ENCODE measurements around the gene STAC3. TPM values are rescaled to one million over a fixed set of nuclear protein-coding genes. Genes with fewer than 3 reads are reported as not detected.

STAC3 gene
- total and polyA plus RNA-seq, 2 of the 13 experiments (the other 11 are each of a cell fraction or from before 2014, with no cell fraction given): 0.18 to 0.22 TPM

DNA sequence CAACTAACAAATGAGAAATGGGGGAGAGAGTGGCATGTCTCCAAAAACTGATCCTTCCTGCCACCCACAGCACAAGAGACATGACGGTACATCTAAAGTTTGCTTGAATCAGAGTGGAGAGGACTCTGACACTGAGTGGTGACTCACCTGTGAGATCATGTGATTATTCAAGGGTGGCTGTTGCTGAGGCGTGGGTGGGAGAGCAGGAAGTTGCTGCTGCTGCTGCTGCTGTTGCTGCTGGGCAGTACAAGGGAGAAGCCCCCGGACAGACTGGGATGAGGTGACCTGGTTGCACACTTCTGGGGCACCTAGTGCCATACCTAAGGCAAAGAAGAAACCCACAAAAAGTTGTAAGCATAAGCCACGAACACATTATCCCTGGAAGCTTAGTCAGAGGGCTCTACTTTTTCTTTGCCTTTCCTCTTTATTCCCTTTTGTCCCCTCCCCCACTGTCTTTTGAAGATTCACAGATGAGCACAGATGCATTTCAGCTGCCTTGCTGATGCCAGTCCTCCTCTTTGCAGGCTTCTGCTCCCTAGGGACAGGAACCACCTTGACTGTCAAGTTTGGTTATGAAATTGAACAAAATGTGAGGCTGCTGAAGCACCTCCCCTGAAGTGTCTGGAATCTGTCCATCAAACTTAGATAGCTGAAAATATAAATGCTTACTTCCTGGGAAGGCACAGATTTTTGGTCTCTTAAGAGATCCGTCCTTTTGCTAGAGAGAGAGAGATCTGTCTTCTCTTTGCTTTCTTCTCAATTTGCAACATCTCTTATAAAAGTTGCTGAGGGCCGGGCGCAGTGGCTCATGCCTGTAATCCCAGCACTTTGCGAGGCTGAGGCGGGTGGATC, 29.4 kb upstream of the STAC3 start (continued):
- TF ChIP-seq, protein P1, sequence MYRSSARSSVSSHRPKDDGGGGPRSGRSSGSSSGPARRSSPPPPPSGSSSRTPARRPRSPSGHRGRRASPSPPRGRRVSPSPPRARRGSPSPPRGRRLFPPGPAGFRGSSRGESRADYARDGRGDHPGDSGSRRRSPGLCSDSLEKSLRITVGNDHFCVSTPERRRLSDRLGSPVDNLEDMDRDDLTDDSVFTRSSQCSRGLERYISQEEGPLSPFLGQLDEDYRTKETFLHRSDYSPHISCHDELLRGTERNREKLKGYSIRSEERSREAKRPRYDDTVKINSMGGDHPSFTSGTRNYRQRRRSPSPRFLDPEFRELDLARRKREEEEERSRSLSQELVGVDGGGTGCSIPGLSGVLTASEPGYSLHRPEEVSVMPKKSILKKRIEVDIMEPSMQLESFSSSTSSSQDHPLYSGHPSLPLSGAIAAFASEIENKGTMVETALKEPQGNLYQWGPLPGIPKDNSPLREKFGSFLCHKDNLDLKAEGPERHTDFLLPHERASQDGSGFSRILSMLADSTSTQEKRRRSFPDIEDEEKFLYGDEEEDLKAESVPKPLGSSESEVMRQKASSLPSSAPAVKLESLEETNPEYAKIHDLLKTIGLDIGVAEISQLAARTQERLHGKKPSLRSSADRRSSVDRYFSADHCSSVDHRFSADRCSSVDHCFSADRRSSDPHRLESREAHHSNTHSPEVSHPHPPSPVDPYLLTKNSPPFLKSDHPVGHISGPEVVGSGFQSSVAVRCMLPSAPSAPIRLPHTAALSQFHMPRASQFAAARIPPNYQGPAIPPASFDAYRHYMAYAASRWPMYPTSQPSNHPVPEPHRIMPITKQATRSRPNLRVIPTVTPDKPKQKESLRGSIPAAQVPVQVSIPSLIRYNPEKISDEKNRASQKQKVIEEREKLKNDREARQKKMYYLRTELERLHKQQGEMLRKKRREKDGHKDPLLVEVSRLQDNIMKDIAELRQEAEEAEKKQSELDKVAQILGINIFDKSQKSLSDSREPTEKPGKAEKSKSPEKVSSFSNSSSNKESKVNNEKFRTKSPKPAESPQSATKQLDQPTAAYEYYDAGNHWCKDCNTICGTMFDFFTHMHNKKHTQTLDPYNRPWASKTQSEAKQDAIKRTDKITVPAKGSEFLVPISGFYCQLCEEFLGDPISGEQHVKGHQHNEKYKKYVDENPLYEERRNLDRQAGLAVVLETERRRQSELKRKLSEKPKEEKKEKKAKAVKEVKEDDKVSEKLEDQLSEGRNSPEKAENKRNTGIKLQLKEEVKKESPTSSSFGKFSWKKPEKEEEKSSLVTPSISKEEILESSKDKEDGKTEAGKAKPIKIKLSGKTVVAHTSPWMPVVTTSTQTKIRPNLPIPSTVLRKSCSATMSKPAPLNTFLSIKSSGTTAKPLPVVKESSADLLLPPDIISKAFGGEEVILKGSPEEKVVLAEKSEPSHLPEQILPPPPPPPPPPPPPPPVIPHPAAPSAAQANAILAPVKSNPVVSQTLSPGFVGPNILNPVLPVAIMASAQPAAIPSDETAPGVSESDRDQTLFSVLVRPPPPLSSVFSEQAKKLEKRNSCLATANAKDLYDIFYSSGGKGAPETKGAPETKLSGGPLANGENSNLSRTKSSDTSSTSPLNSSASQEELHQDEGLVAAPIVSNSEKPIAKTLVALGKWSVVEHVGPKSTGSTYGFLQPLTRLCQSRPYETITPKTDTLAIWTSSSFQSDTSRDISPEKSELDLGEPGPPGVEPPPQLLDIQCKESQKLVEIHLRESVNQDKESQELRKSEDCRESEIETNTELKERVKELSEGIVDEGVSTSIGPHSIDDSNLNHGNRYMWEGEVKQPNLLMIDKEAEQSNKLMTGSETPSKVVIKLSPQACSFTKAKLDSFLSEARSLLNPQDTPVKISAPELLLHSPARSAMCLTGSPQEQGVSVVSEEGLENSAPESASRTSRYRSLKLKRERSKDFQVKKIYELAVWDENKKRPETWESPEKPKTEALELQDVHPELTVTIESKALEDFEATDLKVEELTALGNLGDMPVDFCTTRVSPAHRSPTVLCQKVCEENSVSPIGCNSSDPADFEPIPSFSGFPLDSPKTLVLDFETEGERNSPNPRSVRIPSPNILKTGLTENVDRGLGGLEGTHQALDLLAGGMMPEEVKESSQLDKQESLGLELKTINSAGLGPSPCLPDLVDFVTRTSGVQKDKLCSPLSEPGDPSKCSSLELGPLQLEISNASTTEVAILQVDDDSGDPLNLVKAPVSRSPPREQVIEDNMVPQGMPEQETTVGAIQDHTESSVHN (CRISPR knock-in tag; IDR thresholded peaks at IDR 0.05): no peak
- TF ChIP-seq NR1H2 (CRISPR knock-in tag; IDR thresholded peaks at IDR 0.05; ENCODE audit: borderline replicate concordance, low read depth) (no peak), KDM2A (CRISPR knock-in tag; IDR thresholded peaks at IDR 0.05; ENCODE audit: borderline replicate concordance, low read depth) (no peak), ZNF597 (CRISPR knock-in tag; IDR thresholded peaks at IDR 0.05) (no peak), SAP130 (CRISPR knock-in tag; IDR thresholded peaks at IDR 0.05; ENCODE audit: low read depth) (peak; percentile 79), ZBTB2 (CRISPR knock-in tag; IDR thresholded peaks at IDR 0.05; ENCODE audit: low read depth) (no peak), EP300 (IDR thresholded peaks at IDR 0.05; ENCODE audit: low read depth in 2 of 2, low read length in 2 of 2) (peak in 1 of 2 experiments; percentile 45; a peak in 1 of 4 replicates), EP300 (CRISPR knock-in tag; IDR thresholded peaks at IDR 0.05; ENCODE audit: borderline replicate concordance) (no peak), ZNF337 (CRISPR knock-in tag; IDR thresholded peaks at IDR 0.05; ENCODE audit: borderline replicate concordance, low read depth) (no peak), PHF21A (CRISPR knock-in tag; IDR thresholded peaks at IDR 0.05) (no peak)
- TF ChIP-seq, protein P2, sequence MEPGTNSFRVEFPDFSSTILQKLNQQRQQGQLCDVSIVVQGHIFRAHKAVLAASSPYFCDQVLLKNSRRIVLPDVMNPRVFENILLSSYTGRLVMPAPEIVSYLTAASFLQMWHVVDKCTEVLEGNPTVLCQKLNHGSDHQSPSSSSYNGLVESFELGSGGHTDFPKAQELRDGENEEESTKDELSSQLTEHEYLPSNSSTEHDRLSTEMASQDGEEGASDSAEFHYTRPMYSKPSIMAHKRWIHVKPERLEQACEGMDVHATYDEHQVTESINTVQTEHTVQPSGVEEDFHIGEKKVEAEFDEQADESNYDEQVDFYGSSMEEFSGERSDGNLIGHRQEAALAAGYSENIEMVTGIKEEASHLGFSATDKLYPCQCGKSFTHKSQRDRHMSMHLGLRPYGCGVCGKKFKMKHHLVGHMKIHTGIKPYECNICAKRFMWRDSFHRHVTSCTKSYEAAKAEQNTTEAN (CRISPR knock-in tag; conservative IDR thresholded peaks at IDR 0.05): no peak
